HUDEP-2 (cell line): Measurements from ENCODE around the gene SEC22C.
"Not testable (repeated sequence)": the region's sequence is repeated elsewhere in the genome, so short reads cannot be mapped to it uniquely, and the experiment has no call there.

ENCODE experiments used
- DNase-seq, 76 experiments: peaks; one replicate each; lab custom pipeline; 2025; ENCODE audit not compliant: unreplicated experiment in 76 of 76; lab: John Stamatoyannopoulos, UW

Gene SEC22C

GRCh38 chr3:42581709-42582473, at the start of gene SEC22C:
TSS of gene SEC22C (minus strand) at chr3:42581967. CDS start at chr3:42569046, 12,921 bp downstream.
- peak in 75 of 76 experiments; percentile 61 to 98 (median 90) for DNase-seq

- peak in 2 of 76 experiments; percentile 4 to 7 for DNase-seq
These were observed 31.7 kb upstream of the SEC22C start for GRCh38 chr3:42613462-42613861.

- no peak for DNase-seq
These were observed 31.2 kb upstream of the SEC22C start for GRCh38 chr3:42612928-42613327.

- no peak for DNase-seq
These were observed 30.4 kb upstream of the SEC22C start for GRCh38 chr3:42612217-42612616.

GRCh38 chr3:42610976-42611375, 29.2 kb upstream of the SEC22C start:
- no peak for DNase-seq

- peak in 2 of 76 experiments; percentile 11 to 18 for DNase-seq
These were observed 26.8 kb upstream of the SEC22C start for GRCh38 chr3:42608581-42608980.

GRCh38 chr3:42605546-42606173, 23.9 kb upstream of the SEC22C start:
- DNase-seq = peak in 46 of 76 experiments; percentile 2 to 67 (median 28)

GRCh38 chr3:42602961-42603360, 21.2 kb upstream of the SEC22C start:
- no peak for DNase-seq

GRCh38 chr3:42601896-42602581, 20.3 kb upstream of the SEC22C start:
- DNase-seq = peak in 5 of 76 experiments; percentile 4 to 20 (median 10)

- DNase-seq = peak in 64 of 76 experiments; percentile 2 to 76 (median 57)
These were observed 19.4 kb upstream of the SEC22C start for GRCh38 chr3:42600958-42601675.

GRCh38 chr3:42600111-42600957, 18.6 kb upstream of the SEC22C start, which contains the start of gene NKTR:
TSS of gene NKTR (plus strand) at chr3:42600686. CDS start at chr3:42601007, 321 bp downstream.
- peak; percentile 48 to 99 (median 98) for DNase-seq

GRCh38 chr3:42597098-42597497, 15.3 kb upstream of the SEC22C start:
- DNase-seq = not testable (repeated sequence)

GRCh38 chr3:42595682-42596081, 13.9 kb upstream of the SEC22C start:
- DNase-seq = no peak

GRCh38 chr3:42593635-42594034, 11.9 kb upstream of the SEC22C start:
- no peak for DNase-seq

GRCh38 chr3:42591811-42592210, 10.0 kb upstream of the SEC22C start:
- no peak for DNase-seq

- no peak for DNase-seq
These were observed 9.4 kb upstream of the SEC22C start for GRCh38 chr3:42590989-42591756.

- no peak for DNase-seq
These were observed 7.8 kb upstream of the SEC22C start for GRCh38 chr3:42589382-42590109.

- no peak for DNase-seq
These were observed 6.9 kb upstream of the SEC22C start for GRCh38 chr3:42588625-42589024.
